PC-9 (cell line): Measurements from ENCODE around the gene MCC. TPM values are rescaled to one million over a fixed set of nuclear protein-coding genes. Genes with fewer than 3 reads are reported as not detected.

Experiments
- BruUV-seq: library from RNA; stranded (reverse); fragments of 400-500 nt; replicated peaks from 2 replicates; lab custom pipeline; 2021; lab: Mats Ljungman, UMichigan
- CTCF ChIA-PET: fragments of 300-600 bp; sonication (Branson Sonifier 250); formaldehyde crosslinking; loops from one replicate; lab custom pipeline; 2022; ENCODE audit warnings: antibody characterized with exemption; lab: Charles Lee
- POLR2A ChIA-PET: fragments of 300-600 bp; sonication (Branson Sonifier 250); formaldehyde crosslinking; loops from one replicate; lab custom pipeline; 2022; ENCODE audit warnings: antibody characterized with exemption; ENCODE audit not compliant: unreplicated experiment; lab: Charles Lee
- DNase-seq, 2 experiments: peaks; one replicate each; pipeline versions ENCODE4 v3.0.0 to v3.0.0-alpha.2; 2015 to 2022; ENCODE audit warnings: mixed read lengths in 1 of 2
- H2AFZ ChIP-seq: fragments of 200-600 bp; sonication (generic); 2 replicates; pipeline ENCODE4 v1.8.1; 2017; ENCODE audit warnings: antibody characterized with exemption
- H3F3A ChIP-seq: fragments of 200-600 bp; sonication (generic); 2 replicates; pipeline ENCODE4 v1.8.1; 2017; ENCODE audit warnings: antibody characterized with exemption, mild to moderate bottlenecking, low read depth; ENCODE audit not compliant: insufficient read depth
- H3K27ac ChIP-seq: fragments of 200-600 bp; sonication (generic); 2 replicates; pipeline ENCODE4 v1.6.1; 2016; ENCODE audit warnings: mixed run types
- H3K27me3 ChIP-seq: fragments of 200-600 bp; sonication (generic); 2 replicates; pipeline ENCODE4 v1.6.1; 2016; ENCODE audit warnings: low read depth, mixed run types; ENCODE audit not compliant: insufficient read depth
- H3K36me3 ChIP-seq: fragments of 200-600 bp; sonication (generic); 2 replicates; pipeline ENCODE4 v1.6.1; 2016; ENCODE audit warnings: low read depth, mixed run types
- H3K4me1 ChIP-seq: fragments of 200-600 bp; sonication (generic); replicated peaks from 2 replicates; pipeline ENCODE4 v1.6.1; 2016; ENCODE audit warnings: mixed run types; ENCODE audit not compliant: insufficient read depth
- H3K4me2 ChIP-seq: fragments of 200-600 bp; sonication (generic); 2 replicates; pipeline ENCODE4 v1.6.1; 2017; ENCODE audit warnings: mixed run types
- H3K4me3 ChIP-seq: fragments of 200-600 bp; sonication (generic); 2 replicates; pipeline ENCODE4 v1.6.1; 2016; ENCODE audit warnings: mixed run types
- H3K79me2 ChIP-seq: fragments of 200-600 bp; sonication (generic); 2 replicates; pipeline ENCODE4 v1.6.1; 2017; ENCODE audit warnings: low read depth, mixed run types
- H3K9me2 ChIP-seq: fragments of 200-600 bp; sonication (generic); 2 replicates; pipeline ENCODE4 v1.8.1; 2017; ENCODE audit warnings: mild to moderate bottlenecking; ENCODE audit not compliant: insufficient read depth
- H3K9me3 ChIP-seq: fragments of 200-600 bp; sonication (generic); 2 replicates; pipeline ENCODE4 v1.8.1; 2016; ENCODE audit warnings: low read depth; ENCODE audit not compliant: insufficient read depth
- H4K20me1 ChIP-seq: fragments of 200-600 bp; sonication (generic); 2 replicates; pipeline ENCODE4 v1.8.1; 2017; ENCODE audit not compliant: insufficient read depth
- EZH2 ChIP-seq: fragments of 200-600 bp; sonication (generic); IDR thresholded peaks from 2 replicates; pipeline ENCODE4 v1.8.0; 2017; ENCODE audit warnings: antibody characterized with exemption, low read depth
- intact Hi-C: fragments of 100-400 bp; cut with micrococcal nuclease; formaldehyde crosslinking; loops from one replicate; pipeline ENCODE4 v1.10.0; 2022; ENCODE audit not compliant: unreplicated experiment
- total RNA-seq: library from RNA; stranded (reverse); gene quantifications from 2 replicates; pipeline ENCODE4 v1.2.3, GENCODE V29; 2021
- TF ChIP-seq, protein P1 (sequence below): fragments of 200-600 bp; sonication (generic); conservative IDR thresholded peaks from 2 replicates; pipeline ENCODE4 v1.6.1; 2017; ENCODE audit warnings: mixed run types, antibody characterized with exemption, mild to moderate bottlenecking, moderate library complexity

Gene MCC
- total RNA-seq, 1 experiment from 2014 or later: 2.5 TPM

- Histone ChIP-seq H3K79me2 (no peaks in the 10 kb centered on the region), H3K4me3 (no peak overlapping the region), H3K27ac (no peak overlapping the region), H4K20me1 (no peaks in the 10 kb centered on the region), H3K4me1 (no peaks in the 10 kb centered on the region), H3F3A (no peaks in the 10 kb centered on the region), H3K27me3 (no peaks in the 10 kb centered on the region), H3K36me3 (no peaks in the 10 kb centered on the region), H3K4me2 (no peak overlapping the region), H2AFZ (no peak overlapping the region), H3K9me3 (no peaks in the 10 kb centered on the region), H3K9me2 (no peaks in the 10 kb centered on the region)
- no peak for DNase-seq
- intact Hi-C loops: no loop called here
- CTCF ChIA-PET: no interaction called here
- TF ChIP-seq, protein P1, sequence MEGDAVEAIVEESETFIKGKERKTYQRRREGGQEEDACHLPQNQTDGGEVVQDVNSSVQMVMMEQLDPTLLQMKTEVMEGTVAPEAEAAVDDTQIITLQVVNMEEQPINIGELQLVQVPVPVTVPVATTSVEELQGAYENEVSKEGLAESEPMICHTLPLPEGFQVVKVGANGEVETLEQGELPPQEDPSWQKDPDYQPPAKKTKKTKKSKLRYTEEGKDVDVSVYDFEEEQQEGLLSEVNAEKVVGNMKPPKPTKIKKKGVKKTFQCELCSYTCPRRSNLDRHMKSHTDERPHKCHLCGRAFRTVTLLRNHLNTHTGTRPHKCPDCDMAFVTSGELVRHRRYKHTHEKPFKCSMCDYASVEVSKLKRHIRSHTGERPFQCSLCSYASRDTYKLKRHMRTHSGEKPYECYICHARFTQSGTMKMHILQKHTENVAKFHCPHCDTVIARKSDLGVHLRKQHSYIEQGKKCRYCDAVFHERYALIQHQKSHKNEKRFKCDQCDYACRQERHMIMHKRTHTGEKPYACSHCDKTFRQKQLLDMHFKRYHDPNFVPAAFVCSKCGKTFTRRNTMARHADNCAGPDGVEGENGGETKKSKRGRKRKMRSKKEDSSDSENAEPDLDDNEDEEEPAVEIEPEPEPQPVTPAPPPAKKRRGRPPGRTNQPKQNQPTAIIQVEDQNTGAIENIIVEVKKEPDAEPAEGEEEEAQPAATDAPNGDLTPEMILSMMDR: no peak
- TF ChIP-seq EZH2: no peak
- no TSS peak for BruUV-seq
- POLR2A ChIA-PET: no interaction called here
These were observed 126.6 kb downstream of the MCC start for GRCh38 chr5:113361701-113362100.

DNA sequence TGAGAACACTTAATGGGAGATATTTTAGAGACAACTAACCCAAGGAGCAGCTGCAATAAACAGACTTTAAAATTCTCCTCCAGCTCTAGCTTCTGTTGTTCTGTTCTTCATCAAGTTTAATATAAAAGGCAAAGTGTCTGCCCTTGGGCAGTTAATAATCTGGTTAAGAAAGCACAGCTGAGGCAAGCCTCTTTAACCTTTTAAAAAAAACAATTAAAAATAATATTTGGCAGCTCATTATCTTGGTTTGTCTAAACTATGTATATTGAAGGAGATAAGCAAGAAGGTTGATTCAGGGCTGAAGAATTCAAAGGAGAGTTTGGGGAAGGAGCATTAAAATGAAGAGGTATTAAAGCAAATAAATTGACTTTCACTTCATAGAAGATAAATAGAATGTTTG lies 128.8 kb downstream of the MCC start:
- no peaks in the 10 kb centered on the region for H3F3A ChIP-seq
- DNase-seq: no peak
- H3K4me2 ChIP-seq: no peak overlapping the region
- H3K4me3 ChIP-seq: no peak overlapping the region
- intact Hi-C loops: no loop called here
- no TSS peak for BruUV-seq
- H3K9me3 ChIP-seq: no peaks in the 10 kb centered on the region
- no peaks in the 10 kb centered on the region for H3K27me3 ChIP-seq
- no peak overlapping the region for H3K27ac ChIP-seq
- ChIA-PET POLR2A (no interaction called here), CTCF (no interaction called here)
- no peaks in the 10 kb centered on the region for H3K79me2 ChIP-seq
- no peaks in the 10 kb centered on the region for H4K20me1 ChIP-seq
- no peaks in the 10 kb centered on the region for H3K36me3 ChIP-seq
- no peaks in the 10 kb centered on the region for H3K9me2 ChIP-seq
- no peak overlapping the region for H2AFZ ChIP-seq
- H3K4me1 ChIP-seq: no peaks in the 10 kb centered on the region
- TF ChIP-seq, protein P1: no peak
- no peak for TF ChIP-seq EZH2

GRCh38 chr5:113358696-113359095 lies 129.6 kb downstream of the MCC start:
- CTCF ChIA-PET: no interaction called here

More at GRCh38 chr5:113358696-113359095, 129.6 kb downstream of the MCC start:
- Histone ChIP-seq H3F3A (no peaks in the 10 kb centered on the region), H3K9me3 (no peaks in the 10 kb centered on the region), H3K79me2 (no peaks in the 10 kb centered on the region), H3K27me3 (no peaks in the 10 kb centered on the region), H3K4me3 (no peak overlapping the region), H3K9me2 (no peaks in the 10 kb centered on the region), H3K4me2 (no peak overlapping the region), H2AFZ (no peak overlapping the region), H3K4me1 (no peaks in the 10 kb centered on the region), H4K20me1 (no peaks in the 10 kb centered on the region), H3K36me3 (no peaks in the 10 kb centered on the region), H3K27ac (no peak overlapping the region)
- BruUV-seq: no TSS peak
- TF ChIP-seq, protein P1: no peak
- TF ChIP-seq EZH2: no peak
- POLR2A ChIA-PET: no interaction called here
- intact Hi-C loops: no loop called here
- no peak for DNase-seq
